Stimulated activated effector memory CD8-positive, alpha-beta T cell treated with anti-CD3 and anti-CD28 coated beads, Interleukin-12 subunit alpha, Interleukin-12 subunit beta, amount 100 ng/mL, for 72 hours (primary cell): ENCODE results near the gene PBLD.

Experiments used
- ATAC-seq: fragments of 150-1000 bp; cut with Tn5 transposase; 2 replicates; pipeline ENCODE4 v1.10.0; 2021
- DNase-seq, 2 donors: peaks; one replicate each; pipeline ENCODE4 v3.0.0; 2021 to 2022; ENCODE audit warnings: low spot score in 2 of 2
- H3K27ac Mint-ChIP-seq: one replicate; pipeline ENCODE4 v1.8.0; 2022; ENCODE audit warnings: mild to moderate bottlenecking, mixed read lengths
- H3K36me3 Mint-ChIP-seq: one replicate; pipeline ENCODE4 v1.8.0; 2022; ENCODE audit warnings: mild to moderate bottlenecking, mixed read lengths
- H3K4me1 Mint-ChIP-seq: one replicate; pipeline ENCODE4 v1.8.0; 2022; ENCODE audit warnings: mixed read lengths
- H3K4me3 Mint-ChIP-seq: one replicate; pipeline ENCODE4 v1.8.0; 2022; ENCODE audit warnings: mild to moderate bottlenecking, mixed read lengths
- H3K9me3 Mint-ChIP-seq: one replicate; pipeline ENCODE4 v1.8.0; 2022; ENCODE audit warnings: mixed read lengths

PBLD gene

GRCh38 chr10:68332259-68333057, at the start of gene PBLD:
Gene PBLD (minus strand): TSS chr10:68332928. CDS start chr10:68306844, 26,084 bp downstream.
- peak within 1 kb of the TSS; percentile 97 for H3K4me3 Mint-ChIP-seq
- peak; percentile 39 for ATAC-seq
- H3K4me1 Mint-ChIP-seq: peaks cover 64% of the 10 kb centered on the region
- peak; percentile 57 to 88 for DNase-seq
- H3K27ac Mint-ChIP-seq: peak within 1 kb of the TSS; percentile 100
- peaks cover 66% of the 10 kb centered on the region for H3K36me3 Mint-ChIP-seq
- no peaks in the 10 kb centered on the region for H3K9me3 Mint-ChIP-seq

GRCh38 chr10:68371604-68372003, 38.9 kb upstream of the PBLD start:
- ATAC-seq (no peak), DNase-seq (no peak)
- Mint-ChIP-seq H3K4me3 (no peak overlapping the region), H3K36me3 (peaks cover 88% of the 10 kb centered on the region), H3K9me3 (peaks cover 4% of the 10 kb centered on the region), H3K4me1 (no peaks in the 10 kb centered on the region), H3K27ac (no peak overlapping the region)

- H3K36me3 Mint-ChIP-seq: peaks cover 82% of the 10 kb centered on the region
Observed at GRCh38 chr10:68367121-68367520, 34.4 kb upstream of the PBLD start.

GRCh38 chr10:68366600-68366999, 33.9 kb upstream of the PBLD start:
- H3K9me3 Mint-ChIP-seq: no peaks in the 10 kb centered on the region
- no peak overlapping the region for H3K4me3 Mint-ChIP-seq
- DNase-seq (no peak), ATAC-seq (no peak)
- no peaks in the 10 kb centered on the region for H3K4me1 Mint-ChIP-seq
- H3K27ac Mint-ChIP-seq: no peak overlapping the region
- peaks cover 82% of the 10 kb centered on the region for H3K36me3 Mint-ChIP-seq

More at GRCh38 chr10:68367121-68367520, 34.4 kb upstream of the PBLD start:
- Mint-ChIP-seq H3K4me1 (no peaks in the 10 kb centered on the region), H3K4me3 (no peak overlapping the region), H3K27ac (no peak overlapping the region), H3K9me3 (no peaks in the 10 kb centered on the region)
- ATAC-seq: no peak
- no peak for DNase-seq

- Mint-ChIP-seq H3K4me3 (no peak overlapping the region), H3K36me3 (peaks cover 81% of the 10 kb centered on the region), H3K27ac (no peak overlapping the region), H3K9me3 (no peaks in the 10 kb centered on the region), H3K4me1 (no peaks in the 10 kb centered on the region)
- DNase-seq (no peak), ATAC-seq (peak; percentile 47)
Observed at GRCh38 chr10:68365611-68366010, 32.9 kb upstream of the PBLD start.

- Mint-ChIP-seq H3K9me3 (no peaks in the 10 kb centered on the region), H3K4me3 (no peak overlapping the region), H3K36me3 (peaks cover 73% of the 10 kb centered on the region), H3K27ac (peak overlapping the region; percentile 24), H3K4me1 (no peaks in the 10 kb centered on the region)
- DNase-seq (no peak), ATAC-seq (no peak)
Observed at GRCh38 chr10:68364101-68364886, 31.6 kb upstream of the PBLD start.

- Mint-ChIP-seq H3K27ac (no peak overlapping the region), H3K4me3 (no peak overlapping the region), H3K9me3 (no peaks in the 10 kb centered on the region), H3K4me1 (no peaks in the 10 kb centered on the region), H3K36me3 (peaks cover 71% of the 10 kb centered on the region)
- ATAC-seq (no peak), DNase-seq (no peak)
Observed at GRCh38 chr10:68362590-68362989, 29.9 kb upstream of the PBLD start.

- no peaks in the 10 kb centered on the region for H3K9me3 Mint-ChIP-seq
- peaks cover 53% of the 10 kb centered on the region for H3K36me3 Mint-ChIP-seq
- H3K4me1 Mint-ChIP-seq: no peaks in the 10 kb centered on the region
- DNase-seq: no peak
- ATAC-seq: no peak
- H3K4me3 Mint-ChIP-seq: no peak overlapping the region
- H3K27ac Mint-ChIP-seq: no peak overlapping the region
Observed at GRCh38 chr10:68359189-68359588, 26.5 kb upstream of the PBLD start.

- Mint-ChIP-seq H3K4me1 (no peaks in the 10 kb centered on the region), H3K27ac (no peak overlapping the region), H3K36me3 (peaks cover 72% of the 10 kb centered on the region), H3K9me3 (no peaks in the 10 kb centered on the region), H3K4me3 (no peak overlapping the region)
- DNase-seq (no peak), ATAC-seq (no peak)
Observed at GRCh38 chr10:68353537-68353936, 20.8 kb upstream of the PBLD start.

GRCh38 chr10:68348265-68348741, 15.6 kb upstream of the PBLD start:
- Mint-ChIP-seq H3K27ac (peak overlapping the region; percentile 60), H3K4me1 (peaks cover 6% of the 10 kb centered on the region), H3K9me3 (no peaks in the 10 kb centered on the region), H3K36me3 (peaks cover 100% of the 10 kb centered on the region), H3K4me3 (no peak overlapping the region)
- DNase-seq: peak; percentile 9 to 69
- peak; percentile 67 for ATAC-seq

- H3K4me1 Mint-ChIP-seq: peaks cover 8% of the 10 kb centered on the region
- no peak for ATAC-seq
- no peak for DNase-seq
- H3K4me3 Mint-ChIP-seq: no peak overlapping the region
- no peak overlapping the region for H3K27ac Mint-ChIP-seq
- H3K36me3 Mint-ChIP-seq: peaks cover 100% of the 10 kb centered on the region
- H3K9me3 Mint-ChIP-seq: no peaks in the 10 kb centered on the region
Observed at GRCh38 chr10:68346774-68347173, 14.0 kb upstream of the PBLD start.

GRCh38 chr10:68345621-68346020, 12.9 kb upstream of the PBLD start:
- H3K27ac Mint-ChIP-seq: no peak overlapping the region
- H3K36me3 Mint-ChIP-seq: peaks cover 100% of the 10 kb centered on the region
- peaks cover 15% of the 10 kb centered on the region for H3K4me1 Mint-ChIP-seq
- DNase-seq (no peak), ATAC-seq (no peak)
- H3K9me3 Mint-ChIP-seq: no peaks in the 10 kb centered on the region
- H3K4me3 Mint-ChIP-seq: no peak overlapping the region

- ATAC-seq (no peak), DNase-seq (no peak)
- H3K36me3 Mint-ChIP-seq: peaks cover 100% of the 10 kb centered on the region
- H3K9me3 Mint-ChIP-seq: no peaks in the 10 kb centered on the region
- peaks cover 35% of the 10 kb centered on the region for H3K4me1 Mint-ChIP-seq
- H3K27ac Mint-ChIP-seq: no peak overlapping the region
- H3K4me3 Mint-ChIP-seq: no peak overlapping the region
Observed at GRCh38 chr10:68342909-68343516, 10.3 kb upstream of the PBLD start.

- Mint-ChIP-seq H3K27ac (no peak overlapping the region), H3K4me3 (no peak overlapping the region), H3K4me1 (peaks cover 54% of the 10 kb centered on the region), H3K36me3 (peaks cover 100% of the 10 kb centered on the region), H3K9me3 (no peaks in the 10 kb centered on the region)
- no peak for DNase-seq
- no peak for ATAC-seq
Observed at GRCh38 chr10:68340358-68341080, 7.8 kb upstream of the PBLD start.
